HL-60 (cell line): ENCODE measurements around the gene PCSK1.

Experiments
- CTCF ChIP-seq: IDR thresholded peaks from one replicate; pipeline ENCODE4 v1.5.1; 2011; ENCODE audit warnings: low read length, control low read depth, inconsistent platforms; ENCODE audit not compliant: insufficient read depth
- GABPA ChIP-seq: IDR thresholded peaks from 2 replicates; pipeline ENCODE4 v1.6.1; 2012; ENCODE audit warnings: low read depth

DNA sequence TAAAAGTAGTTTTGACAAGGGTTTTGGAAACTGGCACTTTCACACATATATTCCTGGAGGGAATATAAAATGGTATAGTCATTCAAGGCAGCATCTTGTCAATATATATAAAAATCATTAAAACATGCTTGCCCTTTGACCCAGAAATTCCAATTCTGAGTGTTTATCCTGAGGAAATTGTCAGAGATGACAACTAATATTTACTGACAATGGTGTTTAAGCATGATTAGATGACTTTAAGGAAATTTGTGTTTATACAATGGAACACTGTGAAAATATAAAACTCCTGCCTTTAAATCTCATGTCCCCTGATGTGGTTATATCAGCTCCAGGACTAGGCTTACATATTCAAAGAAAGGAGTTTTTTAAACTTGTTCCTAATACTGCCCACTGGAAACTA is 25.6 kb downstream of the PCSK1 start:
- TF ChIP-seq CTCF = no peak
- TF ChIP-seq GABPA = no peak
